B cell (primary cell): ENCODE results near the gene CAP1. TPM values are rescaled to one million over a fixed set of nuclear protein-coding genes. Genes with fewer than 3 reads are reported as not detected.

Source experiments
- ATAC-seq: fragments of 200-7000 bp; cut with Tn5 transposase; one replicate; pipeline ENCODE4 v1.10.0; 2021; ENCODE audit warnings: low read depth, mild to moderate bottlenecking, moderate number of reproducible peaks, moderate library complexity
- CTCF ChIA-PET: fragments of 350-600 bp; sonication (Branson Sonifier 250); formaldehyde crosslinking; loops from one replicate; lab custom pipeline; 2021; ENCODE audit warnings: antibody characterized with exemption, inconsistent platforms; lab: Charles Lee
- POLR2A ChIA-PET: fragments of 350-600 bp; sonication (Branson Sonifier 250); formaldehyde crosslinking; loops from one replicate; lab custom pipeline; 2021; ENCODE audit warnings: antibody characterized with exemption; lab: Charles Lee
- DNase-seq: peaks from one replicate; pipeline ENCODE4 v3.0.0; 2013
- H2AFZ ChIP-seq: 2 replicates; pipeline ENCODE4 v1.6.1; 2012; ENCODE audit warnings: mild to moderate bottlenecking, low read depth, low read length; ENCODE audit not compliant: insufficient read depth, poor library complexity, severe bottlenecking
- H3K27ac ChIP-seq, 2 donors: 1 replicate in 1 of 2; 2 replicates in 1 of 2; pipeline ENCODE4 v1.5.1; 2012 to 2013; ENCODE audit warnings: low read length in 2 of 2, mild to moderate bottlenecking in 2 of 2, moderate library complexity in 1 of 2
- H3K27me3 ChIP-seq, 4 experiments: fragments of 200-600 bp in 1 of 4; sonication (generic) in 1 of 4; replicated peaks in 1 of 4; 1 replicate in 2 of 4; 2 replicates in 2 of 4; pipeline versions ENCODE4 v1.6.1 to v1.7.0; 2013 to 2016; ENCODE audit warnings: low read length in 3 of 4, mild to moderate bottlenecking in 2 of 4, mixed read lengths in 1 of 4, moderate library complexity in 1 of 4; ENCODE audit not compliant: insufficient read depth in 4 of 4, control insufficient read depth in 3 of 4; ENCODE audit errors: control extremely low read depth in 1 of 4
- H3K36me3 ChIP-seq, 2 experiments: replicated peaks in 1 of 2; 1 replicate in 1 of 2; 2 replicates in 1 of 2; pipeline versions ENCODE4 v1.6.1 to v1.7.1; 2013; ENCODE audit warnings: low read length in 1 of 2; ENCODE audit not compliant: insufficient read depth in 2 of 2, control insufficient read depth in 1 of 2; ENCODE audit errors: control extremely low read depth in 1 of 2, extremely low read depth in 1 of 2
- H3K4me1 ChIP-seq, 2 donors: fragments of 200-600 bp in 1 of 2; sonication (generic) in 1 of 2; 1 replicate in 1 of 2; 2 replicates in 1 of 2; pipeline versions ENCODE4 v1.5.1 to v1.6.1; 2013 to 2017; ENCODE audit warnings: low read length in 2 of 2; ENCODE audit not compliant: control insufficient read depth in 2 of 2, insufficient read depth in 2 of 2
- H3K4me2 ChIP-seq: replicated peaks from 2 replicates; pipeline ENCODE3; 2012; ENCODE audit warnings: mild to moderate bottlenecking, low read depth, low read length; ENCODE audit not compliant: poor library complexity, severe bottlenecking
- H3K4me3 ChIP-seq, 5 experiments: fragments of 200-600 bp in 1 of 5; sonication (generic) in 1 of 5; 1 replicate in 3 of 5; 2 replicates in 2 of 5; pipeline versions ENCODE4 v1.5.1 to v1.7.0; 2011 to 2016; ENCODE audit warnings: low read length in 4 of 5, mild to moderate bottlenecking in 4 of 5, low read depth in 2 of 5, control low read depth in 1 of 5, moderate library complexity in 1 of 5; ENCODE audit not compliant: insufficient read depth in 1 of 5; ENCODE audit errors: control extremely low read depth in 1 of 5, extremely low read depth in 1 of 5
- H3K79me2 ChIP-seq: fragments of 200-600 bp; sonication (generic); one replicate; pipeline ENCODE4 v1.6.0; 2016; ENCODE audit warnings: low read length; ENCODE audit not compliant: control insufficient read depth, insufficient read depth
- H3K9ac ChIP-seq: fragments of 200-600 bp; sonication (generic); 2 replicates; pipeline ENCODE4 v1.6.1; 2017; ENCODE audit warnings: mild to moderate bottlenecking, low read length, moderate library complexity
- H3K9me3 ChIP-seq, 3 donors: one replicate each; pipeline versions ENCODE4 v1.6.1 to v1.7.1; 2013; ENCODE audit warnings: low read length in 2 of 3; ENCODE audit not compliant: control insufficient read depth in 2 of 3, insufficient read depth in 1 of 3; ENCODE audit errors: control extremely low read depth in 1 of 3
- H4K20me1 ChIP-seq: 2 replicates; pipeline ENCODE4 v1.6.0; 2012; ENCODE audit warnings: mild to moderate bottlenecking, low read length; ENCODE audit not compliant: insufficient read depth, control insufficient read depth, poor library complexity, severe bottlenecking
- H3K27ac Mint-ChIP-seq: one replicate; pipeline ENCODE4 v1.8.0; 2021; ENCODE audit warnings: mixed read lengths
- H3K27me3 Mint-ChIP-seq: one replicate; pipeline ENCODE4 v1.8.0; 2021; ENCODE audit warnings: mixed read lengths
- H3K4me1 Mint-ChIP-seq: one replicate; pipeline ENCODE4 v1.8.0; 2021; ENCODE audit warnings: mixed read lengths
- H3K4me3 Mint-ChIP-seq: one replicate; pipeline ENCODE4 v1.8.0; 2021; ENCODE audit warnings: mixed read lengths
- H3K9me3 Mint-ChIP-seq: one replicate; pipeline ENCODE4 v1.8.0; 2022; ENCODE audit warnings: mixed read lengths; ENCODE audit not compliant: insufficient read depth
- EZH2 ChIP-seq: IDR thresholded peaks from 2 replicates; pipeline ENCODE4 v1.6.1; 2012; ENCODE audit warnings: borderline replicate concordance, low read depth, mild to moderate bottlenecking, moderate library complexity, low read length; ENCODE audit not compliant: insufficient read depth, poor library complexity, severe bottlenecking
- WGBS: methylation state at CpG from one replicate; pipeline ENCODE4 v1.1.5; 2013; ENCODE audit warnings: missing lambda C conversion rate; ENCODE audit not compliant: insufficient coverage; 5-methylcytosine and 5-hydroxymethylcytosine counted together
- intact Hi-C: fragments of 100-400 bp; cut with micrococcal nuclease; formaldehyde crosslinking; loops from one replicate; pipeline ENCODE4 v1.10.0; 2022
- polyA plus RNA-seq: library from polyadenylated mRNA; depleted of rRNA; stranded (reverse); fragments of >200 nt; gene quantifications from 2 replicates; pipeline ENCODE4 v1.2.3, GENCODE V29; 2012
- total RNA-seq, 2 donors: library from RNA; stranded (reverse); fragments of 120-200 nt in 1 of 2; gene quantifications; 1 replicate in 1 of 2; 2 replicates in 1 of 2; pipeline versions ENCODE4 v1.2.3 to v1.2.4, GENCODE V29; 2013 to 2022
- TF ChIP-seq, protein P1 (sequence below): fragments of 200-600 bp; IDR thresholded peaks from one replicate; pipeline ENCODE4 v1.8.0; 2022; ENCODE audit warnings: antibody characterized with exemption, mild to moderate bottlenecking

CAP1 gene
- total and polyA plus RNA-seq, 2 donors (not counting 1 experiment from before 2014, with no cell fraction given): 175 to 203 TPM

DNA sequence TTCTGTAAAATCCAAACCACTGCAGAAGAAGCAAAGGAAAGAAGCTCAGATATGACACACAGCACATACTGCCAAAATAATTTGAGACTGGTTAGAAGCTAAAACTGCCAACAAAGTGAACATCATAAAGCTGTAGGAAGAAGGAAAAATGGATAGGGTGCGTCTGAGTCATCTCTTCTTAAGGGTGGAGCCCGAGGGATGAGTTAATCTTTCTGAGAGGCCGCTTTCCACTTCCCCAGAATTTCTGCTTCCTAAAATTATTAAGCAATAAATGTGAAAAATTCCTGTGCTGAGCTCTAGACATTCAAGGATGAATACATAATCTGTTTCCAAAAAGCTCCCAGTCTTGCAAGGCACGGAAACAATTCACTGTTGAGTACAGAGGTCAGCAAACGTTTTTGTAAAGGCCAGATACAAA, 36.4 kb downstream of the CAP1 start:
- peaks cover 4% of the 10 kb centered on the region for H4K20me1 ChIP-seq
- 90% methylated on average over 2 of the region's 5 CpGs for WGBS
- no peak overlapping the region for H3K27ac ChIP-seq
- Mint-ChIP-seq H3K4me1 (peaks cover 19% of the 10 kb centered on the region), H3K27me3 (no peaks in the 10 kb centered on the region), H3K9me3 (no peaks in the 10 kb centered on the region), H3K4me3 (no peak overlapping the region), H3K27ac (no peak overlapping the region)
- no peak for TF ChIP-seq EZH2
- TF ChIP-seq, protein P1, sequence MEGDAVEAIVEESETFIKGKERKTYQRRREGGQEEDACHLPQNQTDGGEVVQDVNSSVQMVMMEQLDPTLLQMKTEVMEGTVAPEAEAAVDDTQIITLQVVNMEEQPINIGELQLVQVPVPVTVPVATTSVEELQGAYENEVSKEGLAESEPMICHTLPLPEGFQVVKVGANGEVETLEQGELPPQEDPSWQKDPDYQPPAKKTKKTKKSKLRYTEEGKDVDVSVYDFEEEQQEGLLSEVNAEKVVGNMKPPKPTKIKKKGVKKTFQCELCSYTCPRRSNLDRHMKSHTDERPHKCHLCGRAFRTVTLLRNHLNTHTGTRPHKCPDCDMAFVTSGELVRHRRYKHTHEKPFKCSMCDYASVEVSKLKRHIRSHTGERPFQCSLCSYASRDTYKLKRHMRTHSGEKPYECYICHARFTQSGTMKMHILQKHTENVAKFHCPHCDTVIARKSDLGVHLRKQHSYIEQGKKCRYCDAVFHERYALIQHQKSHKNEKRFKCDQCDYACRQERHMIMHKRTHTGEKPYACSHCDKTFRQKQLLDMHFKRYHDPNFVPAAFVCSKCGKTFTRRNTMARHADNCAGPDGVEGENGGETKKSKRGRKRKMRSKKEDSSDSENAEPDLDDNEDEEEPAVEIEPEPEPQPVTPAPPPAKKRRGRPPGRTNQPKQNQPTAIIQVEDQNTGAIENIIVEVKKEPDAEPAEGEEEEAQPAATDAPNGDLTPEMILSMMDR: no peak
- H3K4me1 ChIP-seq: peaks cover 10 to 21% of the 10 kb centered on the region in 2 donors
- DNase-seq (no peak), ATAC-seq (no peak)
- no peak overlapping the region for H3K4me2 ChIP-seq
- intact Hi-C loops: no loop called here
- H2AFZ ChIP-seq: no peak overlapping the region
- H3K4me3 ChIP-seq: no peak overlapping the region
- H3K9ac ChIP-seq: no peak overlapping the region
- POLR2A ChIA-PET: interaction anchor here (0.6 to 1.4 kb wide), 2 partner anchors 11 to 76 kb away, joined by 3 to 7 read pairs; no protein-coding TSS in a partner anchor
- H3K36me3 ChIP-seq: peaks cover 0 to 44% of the 10 kb centered on the region in 2 experiments
- H3K79me2 ChIP-seq: peaks cover 8% of the 10 kb centered on the region
- H3K27me3 ChIP-seq: no peaks in the 10 kb centered on the region
- no peaks in the 10 kb centered on the region for H3K9me3 ChIP-seq
- CTCF ChIA-PET: interaction anchor here (0.6 to 13.3 kb wide), 12 partner anchors 12 to 263 kb away, joined by 3 to 111 read pairs (median 6); no protein-coding TSS in a partner anchor

DNA sequence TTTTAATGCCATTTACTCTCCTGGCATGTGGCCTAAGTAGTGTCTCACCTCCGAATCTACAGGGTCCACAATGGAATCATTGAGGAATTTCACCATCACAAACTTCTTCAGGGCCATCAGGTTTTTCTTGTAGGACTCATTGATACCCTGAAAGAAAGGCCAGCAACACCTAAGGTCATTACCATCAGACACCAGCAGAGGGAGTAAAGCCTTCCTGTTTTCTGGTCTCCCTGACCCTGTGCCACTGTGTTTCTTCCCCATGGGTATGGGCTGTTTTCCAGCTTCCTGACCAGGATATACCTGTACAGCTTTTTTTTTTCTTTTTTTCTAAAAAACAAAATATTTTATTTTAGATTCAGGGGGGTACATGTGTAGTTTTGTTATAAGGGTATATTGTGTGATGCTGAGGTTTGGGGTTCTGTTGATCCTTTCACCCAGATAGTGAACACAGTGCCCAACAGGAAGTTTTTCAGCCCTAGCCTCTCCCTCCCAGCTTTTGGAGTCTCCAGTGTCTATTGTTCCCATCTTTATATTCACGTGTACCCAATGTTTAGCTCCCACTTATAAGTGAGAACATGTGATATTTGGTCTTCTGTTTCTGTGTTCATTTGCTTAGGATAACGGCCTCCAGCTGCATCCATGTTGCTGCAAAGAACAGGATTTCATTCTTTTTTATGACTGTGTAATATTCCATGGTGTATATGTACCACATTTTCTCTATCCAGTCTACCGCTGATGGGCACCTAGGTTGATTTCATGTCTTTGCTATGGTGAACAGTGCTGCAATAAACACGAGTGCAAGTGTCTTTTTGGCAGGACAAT, 38.2 kb downstream of the CAP1 start:
- Mint-ChIP-seq H3K27me3 (no peaks in the 10 kb centered on the region), H3K4me3 (no peak overlapping the region), H3K27ac (no peak overlapping the region), H3K4me1 (peaks cover 19% of the 10 kb centered on the region), H3K9me3 (no peaks in the 10 kb centered on the region)
- Histone ChIP-seq H4K20me1 (no peaks in the 10 kb centered on the region), H3K36me3 (peaks cover 0 to 36% of the 10 kb centered on the region in 2 experiments), H3K27ac (no peak overlapping the region), H3K27me3 (no peaks in the 10 kb centered on the region), H3K4me3 (no peak overlapping the region), H3K79me2 (peaks cover 8% of the 10 kb centered on the region), H2AFZ (no peak overlapping the region), H3K9ac (no peak overlapping the region), H3K9me3 (no peaks in the 10 kb centered on the region), H3K4me2 (no peak overlapping the region), H3K4me1 (peaks cover 10 to 21% of the 10 kb centered on the region in 2 donors)
- TF ChIP-seq, protein P1: peak; percentile 93
- TF ChIP-seq EZH2: no peak
- DNase-seq (peak; percentile 74), ATAC-seq (peak; percentile 87)
- WGBS: 96% methylated on average over 2 of the region's 5 CpGs
- intact Hi-C loops: loop anchor here (2.0 kb wide), 2 partner anchors 14 to 326 kb away; no protein-coding TSS in a partner anchor
- POLR2A ChIA-PET: interaction anchor here (0.6 kb wide), 2 partner anchors 10 to 1590 kb away, joined by 3 read pairs; no protein-coding TSS in a partner anchor
- CTCF ChIA-PET: interaction anchor here (0.8 to 13.3 kb wide), 15 partner anchors 8 to 360 kb away, joined by 3 to 111 read pairs (median 4); no protein-coding TSS in a partner anchor
